HL-60 (cell line): Measurements from ENCODE around the gene CCND1.

Experiments used
- CTCF ChIP-seq: IDR thresholded peaks from one replicate; pipeline ENCODE4 v1.5.1; 2011; ENCODE audit warnings: low read length, control low read depth, inconsistent platforms; ENCODE audit not compliant: insufficient read depth
- GABPA ChIP-seq: IDR thresholded peaks from 2 replicates; pipeline ENCODE4 v1.6.1; 2012; ENCODE audit warnings: low read depth
- POLR2AphosphoS5 ChIP-seq: IDR thresholded peaks from 2 replicates; pipeline ENCODE4 v1.6.1; 2012; ENCODE audit warnings: low read depth

- no peak for TF ChIP-seq GABPA
- no peak for TF ChIP-seq CTCF
- TF ChIP-seq POLR2AphosphoS5: no peak
These were observed 529 bp upstream of the CCND1 start for GRCh38 chr11:69640260-69640994.
